Measurements from ENCODE around the gene ADGRD1. TPM values are rescaled to one million over a fixed set of nuclear protein-coding genes. Genes with fewer than 3 reads are reported as not detected.

ADGRD1 gene
- polyA plus RNA-seq, 1 of the 3 experiments (the other 2 are of a cell fraction) = not detected

DNA sequence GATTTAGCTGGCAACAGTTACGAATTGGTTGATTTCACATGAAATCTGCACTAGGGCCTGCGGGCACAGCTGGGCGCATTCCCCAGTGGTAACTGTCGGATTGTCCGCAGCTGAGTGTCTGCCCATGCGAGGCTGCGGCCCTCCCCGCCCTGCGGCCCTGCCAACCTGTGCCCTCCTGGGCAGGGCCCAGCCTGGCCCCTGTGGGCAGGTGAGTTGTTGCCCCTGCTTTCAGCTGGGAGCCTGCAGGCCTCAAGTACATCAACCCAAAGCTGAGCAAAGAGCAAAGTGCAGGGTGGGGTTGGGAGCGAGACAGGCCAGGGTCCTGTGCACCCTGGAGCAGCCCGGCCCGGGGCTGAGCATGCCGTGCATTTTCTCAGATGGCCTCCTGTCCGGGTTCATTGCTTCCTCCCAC lies 89.1 kb downstream of the ADGRD1 start (continued):
- TF ChIP-seq NFIC (IDR thresholded peaks at IDR 0.05; ENCODE audit: borderline replicate concordance) (peak; percentile 31; the same call in 1 of the 2 replicates), ZBTB33 (IDR thresholded peaks at IDR 0.05; ENCODE audit: borderline replicate concordance, low read depth) (no peak), NRF1 (IDR thresholded peaks at IDR 0.05; ENCODE audit: low read depth, low read length) (no peak), RAD21 (IDR thresholded peaks at IDR 0.05; ENCODE audit: low read length) (no peak; the same call in 1 of the 2 replicates), EZH2phosphoT487 (IDR thresholded peaks at IDR 0.05; ENCODE audit: borderline replicate concordance, low read depth) (no peak), GABPA (IDR thresholded peaks at IDR 0.05; ENCODE audit: low read depth) (no peak)

- H3K27ac ChIP-seq (ENCODE audit: low read depth in 2 of 2, low read length in 1 of 2) = no peak overlapping the region
- peaks cover 0 to 44% of the 10 kb centered on the region in 2 experiments; a peak in 1 of 4 replicates for H3K4me1 ChIP-seq (ENCODE audit: control insufficient read depth in 1 of 2, insufficient read depth in 2 of 2, low read depth in 1 of 2, low read length in 1 of 2)
- H3F3A ChIP-seq (replicated peaks; ENCODE audit: insufficient read depth) = no peaks in the 10 kb centered on the region
- H3K4me2 ChIP-seq = no peak overlapping the region
- TF ChIP-seq FOXM1 (IDR thresholded peaks at IDR 0.05; ENCODE audit: low read depth) (no peak), GABPA (IDR thresholded peaks at IDR 0.05; ENCODE audit: low read depth) (no peak), GATA2 (CRISPR knock-in tag; IDR thresholded peaks at IDR 0.05) (no peak), ELF1 (IDR thresholded peaks at IDR 0.05) (no peak), RFX5 (IDR thresholded peaks at IDR 0.05; ENCODE audit: low read length) (no peak), NRF1 (IDR thresholded peaks at IDR 0.05; ENCODE audit: low read depth, low read length) (no peak), RAD21 (IDR thresholded peaks at IDR 0.05; ENCODE audit: low read length) (no peak)
- TF ChIP-seq, protein P1, sequence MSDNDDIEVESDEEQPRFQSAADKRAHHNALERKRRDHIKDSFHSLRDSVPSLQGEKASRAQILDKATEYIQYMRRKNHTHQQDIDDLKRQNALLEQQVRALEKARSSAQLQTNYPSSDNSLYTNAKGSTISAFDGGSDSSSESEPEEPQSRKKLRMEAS (IDR thresholded peaks at IDR 0.05; ENCODE audit: low read depth) = no peak
- 76% methylated on average over 17 of the region's 21 CpGs for WGBS (ENCODE audit: low lambda C conversion rate)
- H3K9me3 ChIP-seq = no peaks in the 10 kb centered on the region
- ChIA-PET CTCF (interaction anchor here (0.8 to 4.1 kb wide), 5 partner anchors 11 to 127 kb away, joined by 3 to 20 read pairs (median 5); no protein-coding TSS in a partner anchor), POLR2A (no interaction called here)
- no peak overlapping the region for H3K9ac ChIP-seq
- H3K79me2 ChIP-seq (ENCODE audit: insufficient read depth) = no peaks in the 10 kb centered on the region
- H2AFZ ChIP-seq (ENCODE audit: low read depth) = no peak overlapping the region
- H4K20me1 ChIP-seq (ENCODE audit: insufficient read depth) = no peaks in the 10 kb centered on the region
- H3K9me2 ChIP-seq = no peaks in the 10 kb centered on the region
- no peak overlapping the region for H3K4me3 ChIP-seq (ENCODE audit: low read depth in 2 of 2, low read length in 1 of 2)
- DNase-seq = no peak
- no peaks in the 10 kb centered on the region for H3K27me3 ChIP-seq (ENCODE audit: insufficient read depth)
- no peaks in the 10 kb centered on the region for H3K36me3 ChIP-seq (replicated peaks in 1 of 2; ENCODE audit: control insufficient read depth in 1 of 2, insufficient read depth in 2 of 2, low read length in 1 of 2)
Observed at GRCh38 chr12:131043401-131043871, 89.7 kb downstream of the ADGRD1 start.

GRCh38 chr12:131044136-131044535 lies 90.4 kb downstream of the ADGRD1 start:
- Histone ChIP-seq H2AFZ (ENCODE audit: low read depth) (no peak overlapping the region), H3K9me2 (no peaks in the 10 kb centered on the region), H3K27me3 (ENCODE audit: insufficient read depth) (no peaks in the 10 kb centered on the region), H3K4me3 (ENCODE audit: low read depth in 2 of 2, low read length in 1 of 2) (no peak overlapping the region), H4K20me1 (ENCODE audit: insufficient read depth) (no peaks in the 10 kb centered on the region), H3K36me3 (replicated peaks in 1 of 2; ENCODE audit: control insufficient read depth in 1 of 2, insufficient read depth in 2 of 2, low read length in 1 of 2) (no peaks in the 10 kb centered on the region), H3K4me2 (no peak overlapping the region), H3K27ac (ENCODE audit: low read depth in 2 of 2, low read length in 1 of 2) (no peak overlapping the region), H3K9me3 (no peaks in the 10 kb centered on the region), H3K4me1 (ENCODE audit: control insufficient read depth in 1 of 2, insufficient read depth in 2 of 2, low read depth in 1 of 2, low read length in 1 of 2) (peaks cover 0 to 42% of the 10 kb centered on the region in 2 experiments; a peak in 1 of 4 replicates), H3K9ac (no peak overlapping the region), H3F3A (replicated peaks; ENCODE audit: insufficient read depth) (no peaks in the 10 kb centered on the region), H3K79me2 (ENCODE audit: insufficient read depth) (no peaks in the 10 kb centered on the region)
- no peak for DNase-seq
- POLR2A ChIA-PET = no interaction called here
- 63% methylated on average over 5 of the region's 15 CpGs for WGBS (ENCODE audit: low lambda C conversion rate)
- CTCF ChIA-PET = interaction anchor here (0.7 to 4.1 kb wide), 3 partner anchors 60 to 88 kb away, joined by 3 to 20 read pairs (median 5); no protein-coding TSS in a partner anchor
- no peak for TF ChIP-seq RAD21 (IDR thresholded peaks at IDR 0.05; ENCODE audit: low read length)
- no peak for TF ChIP-seq SIN3A (IDR thresholded peaks at IDR 0.05; ENCODE audit: borderline replicate concordance, low read depth, low read length)
- TF ChIP-seq GATA2 (CRISPR knock-in tag; IDR thresholded peaks at IDR 0.05) = no peak
- no peak for TF ChIP-seq NFIC (IDR thresholded peaks at IDR 0.05; ENCODE audit: borderline replicate concordance)
- TF ChIP-seq CHD2 (IDR thresholded peaks at IDR 0.05; ENCODE audit: low read length, partially characterized antibody) = no peak
- TF ChIP-seq ZBTB33 (IDR thresholded peaks at IDR 0.05; ENCODE audit: borderline replicate concordance, low read depth) = no peak
- no peak for TF ChIP-seq YY1 (IDR thresholded peaks at IDR 0.05; ENCODE audit: low read depth)
- TF ChIP-seq, protein P2, sequence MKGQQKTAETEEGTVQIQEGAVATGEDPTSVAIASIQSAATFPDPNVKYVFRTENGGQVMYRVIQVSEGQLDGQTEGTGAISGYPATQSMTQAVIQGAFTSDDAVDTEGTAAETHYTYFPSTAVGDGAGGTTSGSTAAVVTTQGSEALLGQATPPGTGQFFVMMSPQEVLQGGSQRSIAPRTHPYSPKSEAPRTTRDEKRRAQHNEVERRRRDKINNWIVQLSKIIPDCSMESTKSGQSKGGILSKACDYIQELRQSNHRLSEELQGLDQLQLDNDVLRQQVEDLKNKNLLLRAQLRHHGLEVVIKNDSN (IDR thresholded peaks at IDR 0.05; ENCODE audit: borderline replicate concordance, low read depth) = no peak
- TF ChIP-seq GABPA (IDR thresholded peaks at IDR 0.05; ENCODE audit: low read depth) = no peak
- TF ChIP-seq ELF1 (IDR thresholded peaks at IDR 0.05) = no peak

All from SK-N-SH (cell line).